GM23248 (cell line): ENCODE measurements around the gene SEC16A. TPM values are rescaled to one million over a fixed set of nuclear protein-coding genes. Genes with fewer than 3 reads are reported as not detected.

Experiments
- DNase-seq: peaks from one replicate; pipeline ENCODE4 v3.0.0-alpha.2; 2015
- H2AFZ ChIP-seq: fragments of 200-600 bp; sonication (generic); 2 replicates; pipeline ENCODE4 v1.6.1; 2016; ENCODE audit warnings: antibody characterized with exemption
- H3F3A ChIP-seq: fragments of 200-600 bp; sonication (generic); 2 replicates; pipeline ENCODE4 v1.6.1; 2016; ENCODE audit warnings: mild to moderate bottlenecking, antibody characterized with exemption, mixed run types; ENCODE audit not compliant: insufficient read depth
- H3K27ac ChIP-seq: fragments of 200-600 bp; sonication (generic); 2 replicates; pipeline ENCODE4 v1.5.1; 2016; ENCODE audit warnings: mild to moderate bottlenecking
- H3K27me3 ChIP-seq: fragments of 200-600 bp; sonication (generic); replicated peaks from 2 replicates; pipeline ENCODE4 v1.6.1; 2016; ENCODE audit warnings: mild to moderate bottlenecking; ENCODE audit not compliant: insufficient read depth
- H3K36me3 ChIP-seq: fragments of 200-600 bp; sonication (generic); 2 replicates; pipeline ENCODE4 v1.6.1; 2016; ENCODE audit warnings: low read depth, mild to moderate bottlenecking
- H3K4me1 ChIP-seq: fragments of 200-600 bp; sonication (generic); 2 replicates; pipeline ENCODE4 v1.6.1; 2016; ENCODE audit warnings: mild to moderate bottlenecking; ENCODE audit not compliant: insufficient read depth
- H3K4me2 ChIP-seq: fragments of 200-600 bp; sonication (generic); one replicate; pipeline ENCODE4 v1.6.1; 2016; ENCODE audit warnings: mild to moderate bottlenecking; ENCODE audit not compliant: unreplicated experiment
- H3K4me3 ChIP-seq: fragments of 200-600 bp; sonication (generic); 2 replicates; pipeline ENCODE4 v1.5.1; 2016; ENCODE audit warnings: mild to moderate bottlenecking
- H3K79me2 ChIP-seq: fragments of 200-600 bp; sonication (generic); 2 replicates; pipeline ENCODE4 v1.6.1; 2016; ENCODE audit warnings: mild to moderate bottlenecking; ENCODE audit not compliant: insufficient read depth
- H3K9ac ChIP-seq: fragments of 200-600 bp; sonication (generic); 2 replicates; pipeline ENCODE4 v1.6.1; 2016; ENCODE audit warnings: mild to moderate bottlenecking
- H3K9me2 ChIP-seq: fragments of 200-600 bp; sonication (generic); 2 replicates; pipeline ENCODE4 v1.6.1; 2016; ENCODE audit warnings: mixed run types, mild to moderate bottlenecking, moderate library complexity; ENCODE audit not compliant: insufficient read depth
- H3K9me3 ChIP-seq: fragments of 200-600 bp; sonication (generic); one replicate; pipeline ENCODE4 v1.6.1; 2017; ENCODE audit warnings: low read depth
- H4K20me1 ChIP-seq: fragments of 200-600 bp; sonication (generic); 2 replicates; pipeline ENCODE4 v1.6.0; 2016; ENCODE audit not compliant: insufficient read depth
- EZH2 ChIP-seq: fragments of 200-600 bp; sonication (generic); IDR thresholded peaks from 2 replicates; pipeline ENCODE4 v1.6.1; 2018; ENCODE audit warnings: antibody characterized with exemption, mild to moderate bottlenecking; ENCODE audit not compliant: insufficient read depth, poor library complexity, severe bottlenecking
- EZH2phosphoT487 ChIP-seq: fragments of 200-600 bp; sonication (generic); IDR thresholded peaks from 2 replicates; pipeline ENCODE4 v1.6.1; 2018; ENCODE audit warnings: antibody characterized with exemption, moderate library complexity, mild to moderate bottlenecking, low read depth; ENCODE audit not compliant: insufficient read depth
- WGBS, 2 experiments: methylation state at CpG; one replicate each; pipeline ENCODE4 v1.1.6; 2015 to 2017; ENCODE audit warnings: low lambda C conversion rate in 2 of 2, low coverage in 1 of 2; ENCODE audit errors: missing lambda C conversion rate in 2 of 2; 5-methylcytosine and 5-hydroxymethylcytosine counted together
- in situ Hi-C: fragments of 300-500 bp; cut with MboI; formaldehyde crosslinking; loops from 2 replicates; pipeline ENCODE4 v1.15.0; 2020
- polyA plus RNA-seq: library from polyadenylated mRNA; unstranded; fragments of >200 nt; fragmentation: Nextera tagmentation; extraction: Ambion mirVana; gene quantifications from 2 replicates; pipeline ENCODE4 v1.2.1, GENCODE V29; 2016
- total RNA-seq: library from RNA; depleted of rRNA; stranded (reverse); fragments of >200 nt; shearing (Covaris generic); gene quantifications from 2 replicates; pipeline ENCODE4 v1.2.3, GENCODE V29; 2014

SEC16A gene
- total and polyA plus RNA-seq, 2 experiments from 2014 or later = 34.5 to 43.4 TPM

- H3K36me3 ChIP-seq = peaks cover 28% of the 10 kb centered on the region
- 83 to 84% methylated on average over 15 of the region's 15 CpGs for WGBS, 2 experiments
- H3K4me3 ChIP-seq = no peak overlapping the region
- in situ Hi-C loops = no loop called here
- H3K9me2 ChIP-seq = no peaks in the 10 kb centered on the region
- no peak overlapping the region for H3K4me2 ChIP-seq
- H3K9me3 ChIP-seq = no peaks in the 10 kb centered on the region
- DNase-seq = peak; percentile 38
- H3F3A ChIP-seq = peaks cover 15% of the 10 kb centered on the region
- H2AFZ ChIP-seq = no peak overlapping the region
- no peaks in the 10 kb centered on the region for H3K27me3 ChIP-seq
- H3K9ac ChIP-seq = no peak overlapping the region
- no peak overlapping the region for H3K27ac ChIP-seq
- H3K79me2 ChIP-seq = peaks cover 35% of the 10 kb centered on the region
- peaks cover 8% of the 10 kb centered on the region; the same call in 1 of the 2 replicates for H4K20me1 ChIP-seq
- H3K4me1 ChIP-seq = peaks cover 12% of the 10 kb centered on the region
- TF ChIP-seq EZH2 (no peak), EZH2phosphoT487 (no peak)
Observed at GRCh38 chr9:136441191-136441680, 41.6 kb downstream of the SEC16A start.

GRCh38 chr9:136439481-136440408 is 43.1 kb downstream of the SEC16A start, which contains the start of gene INPP5E:
Gene INPP5E, minus strand, starts transcription at chr9:136439845. Its CDS starts 426 bp downstream, at chr9:136439419.
- Histone ChIP-seq H4K20me1 (peaks cover 8% of the 10 kb centered on the region; the same call in 1 of the 2 replicates), H3K4me1 (peaks cover 12% of the 10 kb centered on the region), H3K9me2 (no peaks in the 10 kb centered on the region), H2AFZ (peak within 1 kb of the TSS; percentile 55), H3K27me3 (no peaks in the 10 kb centered on the region), H3K4me3 (peak within 1 kb of the TSS; percentile 83), H3K9me3 (no peaks in the 10 kb centered on the region), H3F3A (peaks cover 13% of the 10 kb centered on the region), H3K36me3 (peaks cover 22% of the 10 kb centered on the region), H3K79me2 (peaks cover 44% of the 10 kb centered on the region), H3K9ac (peak within 1 kb of the TSS; percentile 82), H3K4me2 (peak within 1 kb of the TSS; percentile 92), H3K27ac (peak within 1 kb of the TSS; percentile 38)
- peak; percentile 81 for DNase-seq
- in situ Hi-C loops = no loop called here
- TF ChIP-seq EZH2phosphoT487 = no peak
- TF ChIP-seq EZH2 = no peak
- WGBS, 2 experiments = 6 to 10% methylated on average over 33 to 55 of the region's 90 CpGs

GRCh38 chr9:136438548-136439480 is 44.0 kb downstream of the SEC16A start:
- in situ Hi-C loops = no loop called here
- peak; percentile 60 for DNase-seq
- WGBS, 2 experiments = 1 to 2% methylated on average over 52 to 75 of the region's 91 CpGs
- Histone ChIP-seq H3K4me3 (peak overlapping the region; percentile 83), H4K20me1 (peaks cover 8% of the 10 kb centered on the region; the same call in 1 of the 2 replicates), H3K27ac (peak overlapping the region; percentile 38), H3F3A (peaks cover 13% of the 10 kb centered on the region), H2AFZ (peak overlapping the region; percentile 55), H3K79me2 (peaks cover 49% of the 10 kb centered on the region), H3K4me1 (peaks cover 12% of the 10 kb centered on the region), H3K9ac (peak overlapping the region; percentile 82), H3K9me3 (no peaks in the 10 kb centered on the region), H3K4me2 (peak overlapping the region; percentile 92), H3K9me2 (no peaks in the 10 kb centered on the region), H3K27me3 (no peaks in the 10 kb centered on the region), H3K36me3 (peaks cover 15% of the 10 kb centered on the region)
- TF ChIP-seq EZH2 = no peak
- no peak for TF ChIP-seq EZH2phosphoT487
